Stimulated activated CD4-positive, alpha-beta T cell treated with anti-CD3 and anti-CD28 coated beads, Interleukin-2, amount 100 ng/mL, for 24 hours (primary cell): Measurements from ENCODE around the gene ZSWIM5.
"Not testable (repeated sequence)": the region's sequence is repeated elsewhere in the genome, so short reads cannot be mapped to it uniquely, and the experiment has no call there.

ENCODE experiments used
- DNase-seq, 2 donors: peaks; one replicate each; pipeline ENCODE4 v3.0.0-alpha.2; 2020

Gene ZSWIM5

DNA sequence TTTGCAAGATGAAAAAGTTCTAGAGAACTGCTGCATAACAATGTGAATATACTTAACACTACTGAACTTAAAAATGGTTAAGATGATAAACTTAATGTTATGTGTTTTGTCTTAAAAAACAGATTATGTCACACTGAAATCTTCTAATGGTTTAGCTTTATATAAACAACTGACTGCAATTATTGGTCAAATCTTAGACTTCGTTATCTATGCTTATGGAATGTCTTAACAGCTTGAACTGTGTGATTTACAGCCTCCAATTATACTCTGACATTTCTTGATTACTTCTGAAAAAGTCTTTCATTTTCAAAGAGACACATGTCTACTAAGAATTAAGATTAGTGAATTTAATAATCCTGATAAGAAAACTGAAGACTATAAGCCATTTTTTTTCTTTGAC is 71.1 kb downstream of the ZSWIM5 start:
- DNase-seq = no peak

DNA sequence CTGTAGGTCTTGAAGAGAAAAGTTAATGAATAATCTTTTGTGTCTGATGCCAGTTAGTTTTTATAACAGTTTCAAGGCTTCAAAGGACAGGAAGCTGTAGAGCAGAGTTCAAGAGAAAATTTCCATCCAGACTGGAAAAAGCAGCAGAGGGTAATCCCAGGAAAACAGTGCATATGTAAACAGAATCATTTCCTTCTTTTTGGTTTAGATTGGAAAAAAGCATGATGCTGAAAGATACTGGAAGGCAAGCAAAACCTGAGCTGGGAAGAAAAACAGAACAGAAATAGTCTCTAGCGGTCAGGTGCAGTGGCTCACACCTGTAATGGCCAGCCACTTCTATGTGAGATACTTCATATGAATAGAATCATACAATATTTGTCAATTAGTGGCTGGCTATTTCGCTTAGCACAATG is 71.9 kb downstream of the ZSWIM5 start:
- no peak for DNase-seq

DNA sequence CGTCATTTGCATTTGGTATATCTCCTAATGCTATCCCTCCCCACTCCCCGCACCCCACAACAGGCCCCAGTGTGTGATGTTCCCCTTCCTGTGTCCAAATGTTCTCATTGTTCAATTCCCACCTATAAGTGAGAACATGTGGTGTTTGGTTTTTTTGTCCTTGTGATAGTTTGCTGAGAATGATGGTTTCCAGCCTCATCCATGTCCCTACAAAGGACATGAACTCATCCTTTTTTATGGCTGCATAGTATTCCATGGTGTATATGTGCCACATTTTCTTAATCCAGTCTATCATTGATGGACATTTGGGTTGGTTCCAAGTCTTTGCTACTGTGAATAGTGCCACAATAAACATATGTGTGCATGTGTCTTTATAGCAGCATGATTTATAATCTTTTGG is 73.7 kb downstream of the ZSWIM5 start:
- not testable (repeated sequence) for DNase-seq

DNA sequence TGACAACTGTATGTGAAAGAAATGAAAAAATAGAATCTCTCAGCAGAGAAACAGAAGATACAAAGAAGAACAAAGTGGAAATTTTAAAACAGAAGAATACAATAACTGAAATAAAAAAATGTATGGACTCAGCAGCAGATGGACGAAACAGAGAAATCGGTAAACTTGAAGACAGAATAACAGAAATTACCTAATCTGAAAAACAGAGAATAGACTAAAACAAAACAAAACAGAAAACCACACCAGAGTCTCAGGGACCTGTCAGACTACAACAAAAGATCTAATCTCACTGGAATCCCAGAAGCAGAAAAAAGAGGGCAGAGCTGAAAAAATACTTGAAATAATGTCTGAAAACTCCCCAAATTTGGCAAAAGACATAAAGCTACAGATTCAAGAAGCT is 83.0 kb downstream of the ZSWIM5 start:
- DNase-seq = no peak

DNA sequence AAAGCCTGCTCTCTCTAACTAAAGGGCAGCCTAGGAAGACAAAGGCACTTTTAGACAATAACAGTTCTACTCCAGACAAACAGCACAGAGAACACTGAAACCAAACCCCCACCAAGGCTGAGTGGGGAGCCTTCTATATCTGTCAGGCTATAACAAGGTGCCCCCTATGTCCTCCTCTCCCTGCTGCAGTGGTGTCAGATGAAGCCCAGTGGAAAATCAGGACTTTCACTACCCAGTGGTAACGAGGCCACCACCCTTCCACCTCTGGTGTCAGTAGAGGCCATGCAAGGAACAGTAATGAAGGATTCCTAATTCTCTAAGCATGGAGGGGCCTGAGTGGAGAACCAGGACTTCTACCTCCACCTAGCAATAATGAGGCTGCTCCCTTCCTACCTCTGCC is 83.7 kb downstream of the ZSWIM5 start:
- DNase-seq = no peak

DNA sequence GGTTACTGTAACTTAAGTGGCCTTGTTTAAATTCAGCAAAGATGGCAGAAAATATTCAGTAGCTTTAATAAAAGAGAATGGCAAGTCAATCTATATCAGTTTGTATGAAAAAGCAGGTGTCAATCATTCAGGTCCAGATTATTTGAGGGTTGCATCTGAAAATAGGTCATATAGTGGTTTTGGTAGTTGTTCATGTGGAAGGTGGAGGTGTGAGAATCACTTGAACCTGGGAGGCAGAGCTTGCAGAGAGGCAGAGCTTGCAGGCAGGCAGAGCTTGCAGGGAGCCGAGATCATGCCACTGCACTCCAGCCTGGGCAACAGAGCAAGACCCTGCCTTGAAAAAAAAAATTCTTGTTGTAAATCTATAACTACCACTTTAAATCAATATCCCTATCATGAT is 88.6 kb downstream of the ZSWIM5 start:
- DNase-seq = no peak

DNA sequence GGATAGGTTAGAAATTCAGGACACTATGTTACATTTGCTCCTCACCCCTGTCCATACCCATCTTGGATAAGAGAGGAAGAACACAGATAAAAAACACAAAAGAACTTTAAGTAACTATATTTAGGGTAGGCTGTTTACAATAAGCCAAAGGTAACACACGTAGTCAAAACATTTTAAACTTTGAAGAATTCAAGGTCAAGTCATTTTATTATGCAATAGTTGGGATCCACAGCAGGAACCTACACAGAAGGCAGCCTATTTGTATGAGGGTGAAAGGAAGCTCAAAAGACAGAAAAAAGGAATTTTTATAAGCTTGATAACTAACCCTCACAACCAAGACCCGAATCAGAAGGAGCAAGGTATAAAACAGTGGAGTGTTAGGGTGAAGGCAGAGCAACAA is 89.6 kb downstream of the ZSWIM5 start:
- DNase-seq = no peak

DNA sequence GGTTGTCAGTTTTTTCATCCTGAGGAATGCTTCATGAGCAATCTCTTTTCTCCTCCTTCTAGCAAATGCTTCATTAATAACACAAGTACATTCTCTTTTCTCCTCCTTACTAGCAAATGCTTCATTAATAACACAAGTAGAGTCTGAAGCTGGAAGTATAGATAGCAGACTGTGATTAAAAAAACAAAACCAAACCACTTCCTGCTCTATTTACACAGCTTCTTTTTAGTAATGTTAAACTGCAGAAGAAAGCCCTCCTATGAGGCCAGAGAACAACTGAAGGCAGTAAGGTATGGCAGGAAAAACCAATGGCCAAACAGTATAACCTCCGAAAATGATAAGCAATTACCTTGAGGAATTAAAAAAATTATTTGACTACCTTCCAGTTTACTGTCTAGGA is 90.1 kb downstream of the ZSWIM5 start:
- DNase-seq = no peak

DNA sequence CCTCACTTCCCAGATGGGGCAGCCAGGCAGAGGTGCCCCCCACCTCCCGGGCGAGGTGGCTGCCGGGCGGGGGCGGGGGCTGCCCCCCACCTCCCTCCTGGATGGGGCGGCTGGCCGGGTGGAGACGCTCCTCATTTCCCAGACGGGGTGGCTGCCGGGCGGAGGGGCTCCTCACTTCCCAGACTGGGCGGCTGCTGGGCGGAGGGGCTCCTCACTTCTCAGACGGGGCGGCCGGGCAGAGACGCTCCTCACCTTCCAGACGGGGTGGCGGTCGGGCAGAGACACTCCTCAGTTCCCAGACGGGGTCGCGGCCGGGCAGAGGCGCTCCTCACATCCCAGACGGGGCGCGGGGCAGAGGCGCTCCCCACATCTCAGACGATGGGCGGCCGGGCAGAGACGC is 91.2 kb downstream of the ZSWIM5 start:
- not testable (repeated sequence) for DNase-seq

DNA sequence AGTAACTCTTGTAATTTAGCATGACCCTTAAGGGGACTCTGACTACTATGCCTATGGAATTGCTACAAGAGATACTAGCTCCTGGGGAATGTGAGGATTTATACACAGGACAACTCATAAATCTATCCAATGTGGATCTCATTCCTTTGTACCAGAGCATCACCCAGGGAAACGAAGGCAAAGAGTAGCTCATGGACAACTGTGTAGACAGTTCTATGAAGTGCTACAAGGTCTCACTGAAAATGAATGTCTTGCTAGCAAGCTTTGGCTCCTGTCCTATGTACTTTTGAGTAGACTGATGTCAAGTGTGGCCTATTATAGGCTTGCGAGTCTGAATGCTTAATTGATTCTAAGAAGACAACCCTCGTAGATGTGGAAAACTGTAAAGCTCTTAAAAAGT is 93.7 kb downstream of the ZSWIM5 start:
- no peak for DNase-seq

DNA sequence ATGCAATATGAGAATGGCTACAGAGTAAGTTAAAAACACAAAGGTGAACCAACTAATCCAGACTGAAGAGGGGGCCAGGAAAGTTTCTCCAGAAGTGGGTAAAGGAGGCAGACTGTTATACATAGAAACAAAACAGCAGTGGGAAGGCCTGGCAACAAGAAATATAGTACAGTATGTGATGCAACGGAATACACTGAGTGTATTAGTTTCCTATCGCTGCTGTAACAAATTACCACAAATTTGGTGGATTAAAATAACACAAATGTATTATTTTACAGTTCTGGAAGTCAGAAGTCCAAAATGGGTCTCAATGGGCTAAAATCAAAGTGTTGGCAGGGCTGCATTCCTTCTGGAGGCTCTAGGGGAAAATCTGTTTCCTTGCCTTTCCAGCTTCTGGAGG is 95.2 kb downstream of the ZSWIM5 start:
- no peak for DNase-seq

DNA sequence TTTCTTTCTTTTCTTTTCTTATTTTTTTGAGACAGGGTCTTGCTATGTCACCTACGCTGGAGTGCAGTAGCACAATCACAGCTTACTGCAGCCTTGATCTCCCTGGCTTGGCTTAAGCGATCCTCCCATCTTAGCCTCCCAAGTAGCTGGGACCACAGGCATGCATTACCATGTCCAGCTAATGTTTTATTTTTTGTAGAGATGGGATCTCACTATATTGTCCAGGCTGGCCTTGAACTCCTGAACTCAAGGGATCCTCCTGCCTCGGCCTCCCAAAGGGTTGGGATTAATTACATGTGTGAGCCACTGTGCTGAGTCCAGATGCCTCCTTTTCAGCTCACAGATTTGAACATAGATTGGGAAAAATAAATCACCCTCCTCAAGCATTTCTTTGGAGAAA is 98.6 kb downstream of the ZSWIM5 start:
- DNase-seq = no peak

DNA sequence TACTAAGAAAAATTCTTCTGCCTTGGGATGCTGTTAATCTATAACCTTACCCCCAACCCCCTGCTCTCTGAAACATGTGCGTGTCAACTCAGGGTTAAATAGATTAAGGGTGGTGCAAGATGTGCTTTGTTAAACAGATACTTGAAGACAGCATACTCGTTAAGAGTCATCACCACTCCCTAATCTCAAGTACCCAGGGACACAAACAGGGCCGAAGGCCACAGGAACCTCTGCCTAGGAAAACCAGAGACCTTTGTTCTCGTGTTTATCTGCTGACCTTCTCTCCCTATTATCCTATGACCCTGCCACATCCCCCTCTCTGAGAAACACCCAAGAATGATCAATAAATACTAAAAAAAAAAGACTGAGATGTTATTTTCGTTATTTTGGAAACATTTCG is 99.5 kb downstream of the ZSWIM5 start:
- not testable (repeated sequence) for DNase-seq

DNA sequence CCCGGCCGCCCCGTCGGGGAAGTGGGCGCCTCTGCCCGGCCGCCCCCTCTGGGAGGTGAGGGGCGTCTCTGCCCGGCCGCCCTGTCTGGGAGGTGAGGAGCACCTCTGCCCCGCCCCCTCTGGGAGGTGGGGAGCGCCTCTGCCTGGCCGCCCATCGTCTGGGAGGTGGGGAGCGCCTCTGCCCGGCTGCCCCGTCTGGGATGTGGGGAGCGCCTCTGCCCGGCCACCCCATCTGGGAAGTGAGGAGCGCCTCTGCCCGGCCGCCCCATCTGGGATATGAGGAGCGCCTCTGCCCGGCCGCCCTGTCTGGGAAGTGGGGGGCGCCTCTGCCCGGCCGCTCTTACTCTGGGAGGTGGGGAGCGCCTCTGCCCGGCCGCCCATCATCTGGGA is 100.3 kb downstream of the ZSWIM5 start:
- DNase-seq = not testable (repeated sequence)

DNA sequence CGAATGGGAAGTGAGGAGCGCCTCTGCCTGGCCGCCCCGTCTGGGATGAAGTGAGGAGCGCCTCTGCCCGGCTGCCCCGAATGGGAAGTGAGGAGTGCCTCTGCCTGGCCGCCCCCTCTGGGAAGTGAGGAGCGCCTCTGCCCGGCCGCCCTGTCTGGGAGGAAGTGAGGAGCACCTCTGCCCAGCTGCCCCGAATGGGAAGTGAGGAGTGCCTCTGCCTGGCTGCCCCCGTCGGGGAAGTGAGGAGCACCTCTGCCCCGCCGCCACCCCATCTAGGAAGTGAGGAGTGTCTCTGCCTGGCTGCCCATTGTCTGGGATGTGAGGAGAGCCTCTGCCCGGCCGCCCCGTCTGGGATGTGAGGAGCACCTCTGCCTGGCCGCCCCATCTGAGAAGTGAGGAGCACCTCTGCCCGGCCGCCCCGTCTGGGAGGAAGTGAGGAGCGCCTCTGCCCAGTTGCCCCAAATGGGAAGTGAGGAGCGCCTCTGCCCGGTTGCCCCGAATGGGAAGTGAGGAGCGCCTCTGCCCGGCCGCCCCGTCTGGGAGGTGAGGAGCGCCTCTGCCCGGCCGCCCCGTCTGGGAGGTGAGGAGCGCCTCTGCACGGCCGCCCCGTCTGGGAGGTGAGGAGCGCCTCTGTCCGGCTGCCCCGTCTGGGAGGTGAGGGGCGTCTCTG is 100.8 kb downstream of the ZSWIM5 start:
- not testable (repeated sequence) for DNase-seq

DNA sequence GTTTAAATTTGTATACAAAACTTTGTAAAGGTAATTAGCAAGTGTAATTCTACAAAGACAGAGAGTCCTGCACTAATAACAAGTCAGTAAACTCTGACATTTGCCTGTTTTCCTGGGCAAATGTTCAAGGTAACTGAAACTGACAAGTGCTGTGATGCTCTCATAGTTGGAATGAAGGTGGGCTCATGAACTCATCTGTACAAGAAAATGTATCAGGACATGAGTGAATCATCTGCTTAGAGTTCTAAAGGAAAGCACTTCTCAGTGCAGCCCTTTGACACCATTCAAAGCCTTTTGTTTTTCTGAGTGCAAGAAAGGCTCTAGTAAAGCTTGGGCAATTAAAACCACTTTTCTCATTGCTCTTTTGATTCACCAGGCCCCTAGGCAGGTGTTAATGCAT is 102.9 kb downstream of the ZSWIM5 start:
- DNase-seq = no peak

DNA sequence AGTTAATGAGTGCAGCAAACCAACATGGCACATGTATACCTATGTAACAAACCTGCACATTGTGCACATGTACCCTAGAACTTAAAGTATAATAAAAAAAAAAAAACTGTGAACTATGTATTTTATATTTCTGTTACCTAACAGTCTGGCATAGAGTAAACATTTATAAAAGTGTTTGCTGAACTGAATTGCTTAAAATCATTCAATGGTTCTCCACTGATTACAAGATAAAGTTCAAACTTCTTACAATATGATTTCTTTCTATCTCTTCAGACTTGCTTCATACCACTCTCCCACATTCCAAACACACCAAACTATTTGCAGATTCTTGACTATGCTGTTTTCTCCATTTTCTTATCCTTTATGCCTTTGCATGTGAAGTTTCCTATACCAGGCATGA is 104.5 kb downstream of the ZSWIM5 start:
- DNase-seq = no peak

DNA sequence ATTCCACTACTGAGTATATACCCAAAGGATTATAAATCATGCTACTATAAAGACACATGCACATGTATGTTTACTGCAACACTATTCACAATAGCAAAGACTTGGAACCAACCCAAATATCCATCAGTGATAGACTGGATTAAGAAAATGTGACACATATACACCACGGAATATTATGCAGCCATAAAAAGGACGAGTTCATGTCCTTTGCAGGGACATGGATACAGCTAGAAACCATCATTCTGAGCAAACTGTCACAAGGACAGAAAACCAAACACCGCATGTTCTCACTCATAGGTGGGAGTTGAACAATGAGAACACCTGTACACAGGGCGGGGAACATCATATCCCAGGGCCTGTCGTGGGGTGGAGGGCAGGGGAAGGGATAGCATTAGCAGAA is 104.9 kb downstream of the ZSWIM5 start:
- not testable (repeated sequence) for DNase-seq

DNA sequence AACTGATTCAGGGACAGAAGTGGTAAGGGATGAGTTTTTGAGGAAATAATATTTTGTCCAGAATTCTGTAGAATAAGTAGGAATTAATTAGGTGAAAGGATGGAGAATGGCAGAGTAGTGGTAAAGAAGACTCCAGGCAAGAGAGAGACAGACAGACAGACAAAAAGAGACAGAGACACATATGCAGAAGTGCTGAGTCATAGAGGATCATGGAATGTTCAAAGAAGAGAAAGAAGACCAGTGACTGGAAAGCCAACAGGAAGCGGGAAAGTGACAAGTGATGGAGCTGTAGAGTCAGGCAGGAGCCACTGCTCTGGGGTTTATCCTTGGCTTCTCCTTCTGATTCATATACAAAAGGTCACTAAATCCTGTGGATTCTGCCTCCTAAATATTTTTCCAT is 108.5 kb downstream of the ZSWIM5 start:
- no peak for DNase-seq

DNA sequence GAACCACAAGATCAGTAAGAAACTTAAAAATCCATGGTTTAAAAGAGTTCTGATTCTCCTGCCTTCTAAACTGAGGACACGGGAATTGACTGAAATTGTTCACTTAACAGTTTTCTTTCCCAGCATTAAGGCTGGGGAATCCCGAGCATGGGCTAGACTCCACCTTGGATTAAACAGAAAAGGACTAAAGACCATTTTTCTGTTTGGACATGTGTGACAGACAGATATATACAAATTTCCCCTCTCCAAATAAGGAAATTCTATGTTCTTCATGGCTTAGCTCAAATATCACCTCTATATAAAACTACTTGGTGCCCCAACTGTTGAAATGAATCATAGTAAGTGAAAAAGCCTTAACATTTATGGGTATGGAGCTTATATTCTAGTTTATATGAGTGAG is 109.3 kb downstream of the ZSWIM5 start:
- DNase-seq = no peak

DNA sequence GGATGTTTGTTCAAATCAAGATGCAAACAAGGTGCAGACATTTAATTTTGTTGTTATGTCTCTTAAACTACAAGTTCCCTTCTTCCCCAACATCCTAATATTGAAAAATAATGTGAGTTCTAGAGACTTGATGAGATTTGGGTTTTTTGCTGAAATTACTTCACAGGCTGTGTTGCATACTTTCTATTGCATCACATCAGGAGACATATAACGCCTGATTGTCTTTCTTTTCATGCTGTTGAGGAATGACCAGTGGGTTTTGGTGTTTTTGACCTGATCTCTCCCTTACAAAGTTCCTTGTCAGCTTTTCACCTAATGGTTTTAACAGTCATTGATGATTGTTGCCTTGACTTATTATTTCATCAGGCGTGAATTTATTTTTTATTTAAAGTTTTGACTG is 111.0 kb downstream of the ZSWIM5 start:
- no peak for DNase-seq

DNA sequence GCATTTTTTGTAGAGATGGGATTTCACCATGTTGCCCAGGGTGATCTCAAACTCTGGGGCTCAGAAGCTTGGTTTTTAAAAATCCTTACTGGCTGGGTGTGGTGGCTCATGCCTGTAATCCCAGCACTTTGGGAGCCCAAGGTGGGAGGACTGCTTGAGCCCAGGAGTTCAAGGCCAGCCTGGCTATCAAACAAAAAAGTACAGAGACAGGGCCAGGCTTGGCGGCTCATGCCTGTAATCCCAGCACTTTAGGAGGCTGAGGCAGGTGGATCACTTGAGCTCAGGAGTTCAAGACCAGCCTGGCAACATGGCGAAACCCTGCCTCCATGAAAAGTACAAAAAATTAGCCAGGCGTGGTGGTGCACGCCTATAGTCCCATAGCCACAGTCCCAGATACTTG is 112.0 kb downstream of the ZSWIM5 start:
- DNase-seq = not testable (repeated sequence)

DNA sequence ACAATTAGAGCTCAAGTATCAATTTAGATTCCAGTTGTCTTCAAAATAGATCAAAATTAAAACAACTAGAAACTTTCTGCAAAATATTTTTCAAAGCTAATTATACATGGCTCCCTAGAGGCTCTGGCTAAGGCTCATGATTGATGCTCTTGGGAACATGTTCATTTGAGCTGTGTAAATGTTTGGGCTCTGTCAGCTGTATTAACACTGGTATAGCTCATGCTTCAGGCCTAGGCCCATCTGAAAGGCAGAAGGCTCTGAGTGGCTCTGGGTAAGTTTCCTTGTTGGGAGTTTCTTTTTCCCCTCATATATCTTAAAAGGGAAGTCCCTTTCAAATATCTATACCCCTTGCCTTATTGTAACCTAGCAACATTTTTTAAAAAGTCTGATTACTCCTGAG is 113.1 kb downstream of the ZSWIM5 start:
- DNase-seq = no peak

DNA sequence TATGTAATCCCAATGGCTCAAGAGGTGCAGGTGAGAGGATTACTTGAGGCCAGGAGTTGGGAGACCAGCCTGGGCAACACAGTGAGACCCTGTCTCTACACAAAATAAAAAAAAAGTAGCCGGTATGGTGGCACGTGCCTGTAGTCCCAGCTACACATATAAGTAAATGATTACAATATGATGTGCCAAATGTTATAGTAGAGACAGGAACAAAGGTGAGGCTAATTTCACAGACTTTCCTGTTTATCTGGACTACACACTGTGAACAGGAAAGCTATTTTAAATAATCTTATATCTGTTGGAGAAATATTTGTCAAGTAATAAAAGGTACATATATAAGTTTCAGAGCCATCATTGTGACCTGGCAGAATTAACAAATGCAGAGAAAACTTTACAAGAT is 116.7 kb downstream of the ZSWIM5 start:
- no peak for DNase-seq

DNA sequence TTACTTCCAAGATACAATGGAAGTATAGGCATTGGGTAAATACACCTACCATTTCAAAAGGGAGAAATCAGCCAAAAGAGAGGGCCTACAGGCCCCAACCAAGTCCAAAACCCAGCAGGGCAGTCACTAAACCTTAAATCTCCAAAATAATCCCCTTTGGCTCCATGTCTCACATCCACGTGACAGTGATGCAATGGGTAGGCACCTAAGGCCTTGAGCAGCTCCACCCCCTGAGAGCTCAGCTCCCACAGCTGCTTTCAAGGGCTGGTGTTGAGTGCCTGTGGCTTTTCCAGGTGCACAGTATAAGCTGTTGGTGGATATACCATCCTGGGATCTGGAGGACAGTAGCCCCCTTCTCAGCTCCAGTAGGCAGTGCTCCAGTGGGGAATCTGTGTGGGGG is 121.8 kb downstream of the ZSWIM5 start:
- no peak for DNase-seq

DNA sequence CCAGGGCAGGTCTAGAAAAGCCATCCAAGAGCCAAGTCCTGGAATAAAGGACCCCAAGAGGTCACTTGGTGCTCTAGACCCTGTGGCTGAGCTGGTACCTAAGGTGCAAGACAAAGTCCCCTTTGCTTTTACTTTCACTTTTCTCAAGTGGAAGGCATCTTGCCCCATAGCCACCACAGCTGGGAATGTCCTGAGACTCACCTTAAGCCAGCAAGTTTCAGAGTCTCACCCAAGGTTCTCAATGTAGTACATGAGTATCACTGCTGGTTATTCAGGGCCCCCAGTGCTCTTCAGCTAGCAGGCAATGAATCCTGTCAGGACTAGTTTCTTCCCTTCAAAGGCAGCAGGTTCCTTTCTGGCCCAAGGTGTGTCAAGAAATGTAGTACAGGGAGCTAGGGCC is 126.9 kb downstream of the ZSWIM5 start:
- DNase-seq = no peak
